ENCODE results near the gene SMC1B.

The SMC1B gene

DNA sequence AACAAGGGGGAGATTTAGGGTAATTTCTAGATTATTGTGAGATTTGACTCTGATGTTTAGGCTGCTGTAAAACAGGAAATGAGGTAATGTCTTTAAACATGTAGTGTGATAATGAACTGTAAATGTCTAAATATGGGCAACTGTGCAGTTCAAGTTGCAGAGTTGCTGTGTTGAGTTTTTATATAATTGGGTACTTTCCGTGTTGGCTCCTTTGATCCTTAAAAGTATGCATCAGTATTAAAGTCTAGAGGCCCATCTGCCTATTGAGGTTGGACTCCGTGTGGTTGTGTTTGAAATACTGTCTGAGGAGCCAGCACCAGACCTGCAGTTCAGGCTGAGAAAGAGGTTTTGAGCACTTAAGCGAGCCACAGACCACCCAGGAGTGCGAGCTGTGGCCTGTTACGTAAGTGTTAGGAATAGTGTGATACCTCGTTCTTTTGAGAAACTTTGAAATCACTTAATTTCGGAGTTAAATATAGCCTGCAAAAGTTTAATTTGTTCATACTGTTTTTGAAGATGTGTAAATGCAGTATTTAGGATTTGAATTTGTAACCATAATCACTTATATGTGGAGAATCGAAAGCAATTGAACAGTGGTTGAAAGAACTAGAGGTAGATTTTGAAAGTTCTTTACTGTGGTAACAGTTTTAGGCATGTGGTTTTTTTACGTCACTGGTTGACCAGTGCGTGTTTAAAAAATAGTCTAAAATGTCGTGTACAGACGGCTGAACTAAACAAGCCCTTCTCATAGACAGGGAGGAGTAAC, 94.7 kb downstream of the SMC1B start:
- DNase-seq (ENCODE audit: low spot score): no peak

DNA sequence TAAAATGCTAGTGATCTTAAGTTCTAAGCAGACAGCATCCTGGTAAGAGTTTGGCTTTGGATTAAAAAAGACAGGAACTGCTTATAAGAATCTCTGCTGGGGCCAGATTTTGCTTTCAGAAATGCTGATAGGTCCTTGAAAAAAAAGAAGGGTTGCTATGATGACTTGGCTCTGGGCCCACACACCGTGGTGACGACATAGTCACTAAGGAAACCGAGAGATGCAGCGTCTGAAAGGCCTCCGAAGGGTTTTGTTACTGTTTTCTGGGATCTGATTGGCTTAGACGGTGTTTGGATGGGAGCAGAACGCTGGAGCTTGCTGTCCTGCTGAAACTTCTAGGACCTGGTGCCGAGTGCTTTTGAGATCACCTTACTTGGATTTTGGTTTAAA, 95.2 kb downstream of the SMC1B start:
- peak; percentile 82 for DNase-seq (ENCODE audit: low spot score)

DNA sequence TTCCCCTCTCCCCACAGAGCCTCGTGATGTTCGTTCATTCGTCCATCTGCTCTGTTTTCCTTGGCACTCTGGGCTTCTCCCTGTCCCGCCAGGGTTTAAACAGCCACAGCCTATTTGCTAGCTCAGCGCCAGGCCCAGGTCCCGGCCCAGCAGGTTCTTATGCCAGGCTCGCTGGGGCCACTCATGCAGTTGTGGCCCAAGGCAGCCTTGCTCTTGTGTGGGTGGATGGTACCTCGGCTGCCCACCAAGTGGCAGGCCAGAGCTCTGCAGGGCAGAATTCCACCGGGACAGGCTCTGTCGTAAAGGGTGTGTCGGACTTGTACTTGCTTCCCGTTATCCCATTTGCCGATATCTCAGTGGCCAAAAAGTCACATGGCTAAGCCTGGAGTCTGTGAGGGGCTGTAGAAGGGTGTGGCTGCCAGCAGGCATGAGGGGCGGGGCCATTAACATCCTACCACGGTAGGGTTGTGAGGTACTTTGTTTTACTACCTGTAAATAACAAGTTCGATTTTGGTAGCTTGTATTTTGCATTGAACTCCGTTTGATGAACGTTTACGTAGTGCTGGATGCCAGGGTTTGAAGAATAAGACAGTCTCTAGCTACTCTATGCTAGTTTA, 95.7 kb downstream of the SMC1B start:
- DNase-seq (ENCODE audit: low spot score): no peak

DNA sequence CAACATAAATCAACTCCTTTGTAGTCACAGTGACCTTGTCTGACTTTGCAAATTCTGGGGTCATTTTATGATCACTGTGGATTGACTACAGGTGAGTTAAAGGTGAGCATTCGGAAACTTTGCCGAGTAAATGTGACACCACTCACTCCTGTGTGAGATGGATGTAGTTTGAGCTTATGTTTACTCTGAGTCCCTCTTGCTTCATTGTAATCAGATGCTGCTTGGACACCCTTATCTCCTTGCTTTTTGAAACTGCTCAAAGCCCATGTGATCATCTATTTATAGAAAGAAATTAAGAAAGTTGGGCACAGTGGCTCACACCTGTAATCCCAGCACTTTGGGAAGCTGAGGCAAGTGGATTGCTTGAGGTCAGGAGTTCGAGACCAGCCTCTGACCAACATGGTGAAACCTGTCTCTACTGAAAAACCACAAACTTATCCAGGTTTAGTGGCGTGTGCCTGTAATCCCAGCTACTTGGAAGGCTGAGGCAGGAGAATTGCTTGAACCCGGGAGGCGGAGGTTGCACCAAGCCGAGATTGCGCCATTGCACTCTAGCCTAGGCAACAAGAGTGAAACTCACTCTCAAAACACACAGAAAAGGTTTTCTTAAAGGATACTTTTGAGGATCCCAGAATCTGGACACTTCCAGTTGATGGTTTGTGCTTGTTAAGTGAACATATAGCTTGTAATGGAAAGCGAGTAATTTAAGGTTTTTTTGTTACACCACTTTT, 96.4 kb downstream of the SMC1B start:
- no peak for DNase-seq (ENCODE audit: low spot score)

DNA sequence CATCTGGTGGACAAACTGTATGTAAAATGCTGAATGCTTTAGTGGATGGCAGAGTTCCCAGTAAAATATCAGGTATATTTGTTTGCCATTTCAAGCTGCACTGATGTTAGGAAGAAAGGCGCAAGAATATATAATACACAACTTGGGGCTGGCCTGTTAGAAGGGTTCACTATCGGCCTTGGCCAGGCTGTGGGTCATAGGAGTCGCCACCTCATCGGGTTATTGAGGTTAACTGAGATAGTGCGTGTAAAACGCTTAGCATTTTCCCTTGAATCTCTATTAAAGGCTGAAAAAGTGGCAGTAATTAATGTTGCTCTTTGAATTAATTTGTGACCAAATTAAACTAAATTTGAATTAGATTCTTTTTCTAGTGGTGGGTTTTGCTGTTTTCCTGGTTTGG, 98.6 kb downstream of the SMC1B start:
- no peak for DNase-seq (ENCODE audit: low spot score)

DNA sequence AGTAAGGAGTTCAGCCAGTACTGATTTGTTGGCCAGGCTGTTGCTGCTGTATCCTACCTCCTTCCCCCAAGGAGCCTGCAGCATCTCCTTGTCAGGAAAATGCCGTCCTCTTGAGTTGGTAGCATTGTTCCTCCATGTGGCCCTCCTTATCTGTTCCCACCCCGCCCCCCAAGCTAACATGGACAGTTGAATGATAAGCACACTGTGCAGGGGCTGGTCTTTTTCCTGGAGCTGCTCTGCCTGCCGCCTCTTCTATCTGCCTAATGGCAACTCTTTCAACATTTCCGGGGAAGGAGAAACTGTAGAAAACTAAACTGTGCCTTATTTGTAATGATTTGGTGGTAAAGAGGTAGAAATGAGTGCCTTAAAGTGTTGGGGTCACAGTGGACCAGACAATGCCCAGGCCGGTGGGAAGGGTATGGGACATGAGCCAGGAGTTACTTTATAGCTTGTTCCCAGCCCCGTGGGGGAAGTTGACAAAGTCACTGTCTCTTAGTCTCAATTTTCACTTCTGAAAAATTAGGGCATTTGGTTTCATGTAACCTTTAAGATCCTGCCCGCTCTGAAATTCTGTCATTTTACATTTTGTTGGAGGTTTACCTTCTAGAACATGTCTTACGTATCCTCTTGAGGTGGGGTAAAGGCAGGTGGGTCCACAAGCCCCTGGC, 99.2 kb downstream of the SMC1B start:
- no peak for DNase-seq (ENCODE audit: low spot score)

DNA sequence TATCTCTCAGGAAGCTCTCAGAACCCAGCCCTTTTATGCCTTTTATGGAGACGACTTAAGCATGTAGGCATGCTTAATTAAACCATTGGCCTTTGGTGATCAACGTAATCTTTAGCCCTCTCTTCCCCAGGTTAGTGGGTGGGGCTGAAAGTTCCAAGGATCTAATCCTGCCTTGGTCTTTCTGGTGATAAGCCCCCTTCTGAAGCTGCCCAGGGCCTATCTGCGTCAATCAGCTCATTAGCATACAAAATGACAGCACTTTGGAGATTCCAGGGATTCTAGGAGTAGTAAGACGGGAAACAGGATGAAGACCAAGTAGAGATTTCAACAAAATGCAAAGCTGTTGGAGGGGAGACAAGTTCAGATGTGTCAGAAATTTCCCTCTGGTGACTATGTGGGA, 100.5 kb downstream of the SMC1B start:
- DNase-seq (ENCODE audit: low spot score): no peak

DNA sequence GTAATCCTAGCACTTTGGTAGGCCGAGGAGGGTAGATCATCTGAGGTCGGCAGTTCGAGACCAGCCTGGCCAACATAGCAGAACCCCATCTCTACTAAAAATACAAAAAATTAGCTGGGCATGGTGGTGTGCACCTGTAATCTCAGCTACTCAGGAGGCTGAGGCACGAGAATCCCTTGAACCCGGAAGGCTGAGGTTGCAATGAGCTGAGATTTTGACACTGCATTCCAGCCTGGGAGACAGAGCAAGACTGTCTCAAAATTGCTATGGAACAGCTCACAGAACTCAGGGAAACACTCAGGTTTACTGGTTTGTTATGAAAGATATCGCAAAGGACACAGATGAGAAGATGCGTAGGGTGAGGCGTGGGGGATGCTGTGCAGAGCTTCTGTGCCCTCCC, 101.0 kb downstream of the SMC1B start:
- no peak for DNase-seq (ENCODE audit: low spot score)

DNA sequence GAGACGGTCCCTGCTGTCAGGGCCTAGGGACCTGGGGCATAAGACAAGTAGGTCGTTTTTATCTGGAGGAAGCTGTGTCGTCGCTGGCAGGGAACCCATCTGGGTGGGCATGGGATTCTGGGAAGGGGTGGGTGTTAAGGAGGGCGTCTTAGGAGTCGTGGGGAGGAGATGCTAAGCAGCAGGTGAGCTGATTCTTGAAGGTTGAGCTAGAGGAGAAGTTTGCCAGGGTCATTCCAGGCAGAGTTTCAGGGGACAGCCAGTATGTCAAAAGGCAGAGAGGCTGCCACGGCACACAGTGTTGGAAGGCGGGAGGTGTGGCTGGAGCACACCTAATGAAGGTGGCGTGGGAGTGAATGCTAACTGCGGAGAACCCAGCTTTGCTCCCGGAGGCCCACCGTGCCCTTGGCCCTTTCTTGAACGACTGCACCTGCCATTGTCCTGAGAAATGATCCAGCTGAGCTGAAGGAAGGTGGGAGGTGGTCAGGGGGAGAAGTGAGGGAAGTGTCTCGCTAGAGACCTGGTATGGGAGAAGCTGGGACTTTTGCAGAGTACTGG, 102.3 kb downstream of the SMC1B start:
- DNase-seq (ENCODE audit: low spot score): no peak

DNA sequence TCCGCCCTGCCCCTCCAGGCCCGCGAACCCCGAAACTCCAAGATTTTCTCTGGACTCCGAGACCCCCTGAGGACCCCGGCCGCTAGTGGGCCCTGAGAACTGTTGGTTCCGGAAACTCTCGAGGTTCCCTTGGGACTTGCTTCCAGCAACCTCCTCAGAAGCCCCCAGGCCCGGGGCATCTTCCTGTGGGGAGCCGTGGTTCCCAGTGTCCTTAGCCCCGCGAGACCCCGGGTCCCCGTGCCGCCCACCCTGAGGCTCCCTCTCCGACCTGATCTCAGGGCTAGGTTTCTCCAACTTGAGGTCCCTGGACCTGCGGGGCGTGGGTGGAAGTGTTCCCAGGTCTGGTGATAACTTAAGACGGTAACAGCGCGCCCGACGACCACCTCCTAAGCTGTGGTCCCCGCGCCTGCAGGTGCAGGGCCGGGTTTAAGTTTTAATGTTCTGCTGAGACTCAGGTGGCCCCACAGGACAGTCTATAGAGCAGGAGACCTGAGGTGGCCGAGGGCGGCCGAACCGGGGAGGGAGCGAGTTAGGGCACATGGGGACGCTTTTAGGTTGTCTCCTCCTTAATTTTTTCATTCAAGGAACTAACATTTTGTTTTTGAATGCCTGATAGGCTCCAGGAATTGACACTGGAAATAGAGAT, 102.9 kb downstream of the SMC1B start:
- DNase-seq (ENCODE audit: low spot score): no peak

DNA sequence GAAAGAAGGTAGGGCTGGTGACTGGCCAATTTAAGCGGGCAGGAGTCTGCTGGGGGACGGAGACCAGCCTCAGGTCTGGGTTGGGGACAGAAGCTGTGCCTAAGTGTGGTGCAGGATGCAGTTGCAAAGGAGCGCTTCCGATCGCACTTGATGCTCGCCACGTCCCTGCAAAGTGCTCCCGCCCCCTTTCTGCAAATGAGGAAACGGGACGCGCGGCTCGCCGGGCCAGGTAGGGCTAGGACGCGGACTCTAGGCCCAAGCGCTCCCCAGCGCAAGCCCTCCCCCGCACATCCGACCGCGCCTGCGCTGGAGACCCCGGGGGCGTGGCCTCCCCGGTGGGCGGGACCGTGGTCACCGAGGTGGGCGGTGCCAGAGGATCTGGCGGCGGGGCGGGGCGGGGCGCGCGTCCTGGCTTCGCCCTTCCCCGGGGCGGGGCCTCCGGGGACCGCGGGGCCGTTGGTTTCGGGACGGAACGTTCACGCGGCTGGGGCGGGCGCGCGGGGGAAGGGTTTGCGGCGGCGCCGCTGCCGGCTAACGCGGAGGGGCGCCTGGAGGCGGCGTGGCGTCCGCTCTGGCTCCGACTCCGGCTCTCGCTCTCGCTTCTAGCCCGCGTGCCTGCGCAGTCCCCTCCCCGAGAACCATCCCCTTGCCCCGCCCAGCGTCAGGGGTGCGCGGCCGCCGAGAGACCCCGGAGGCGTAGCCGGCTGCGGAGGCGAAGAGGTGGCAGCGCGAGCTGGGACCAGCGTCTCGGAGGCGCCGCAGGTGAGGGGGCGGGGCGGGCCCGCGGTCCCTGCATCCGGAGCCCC, 103.8 kb downstream of the SMC1B start, which contains the start of gene FAM118A:
TSS of gene FAM118A (plus strand) at position 513 of the 806 bp plus-strand sequence. CDS start 12,446 bp downstream, outside the sequence.
- DNase-seq (ENCODE audit: low spot score): peak; percentile 99

DNA sequence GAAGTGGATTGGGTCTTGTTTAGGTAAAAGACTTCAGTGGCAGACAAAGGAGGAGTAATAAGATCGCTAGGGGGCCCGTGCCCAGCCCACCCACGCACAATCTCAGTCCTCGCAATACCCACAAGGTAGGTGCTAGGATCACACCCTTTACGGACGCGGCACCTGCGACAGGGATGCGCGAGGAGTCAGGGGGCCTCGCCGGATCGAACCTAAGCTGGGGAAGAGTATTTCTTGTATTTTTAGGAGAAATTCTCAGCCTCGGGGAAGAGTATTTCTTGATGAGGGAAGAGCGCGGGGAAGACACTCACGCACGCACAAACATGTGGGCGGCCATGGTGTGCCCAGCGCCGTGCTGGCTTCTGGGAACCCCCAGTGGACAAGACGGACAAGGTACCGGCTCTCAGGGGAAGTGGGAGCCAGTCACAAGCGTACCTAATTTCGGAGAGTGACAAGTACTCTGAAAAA, 104.4 kb downstream of the SMC1B start:
- no peak for DNase-seq (ENCODE audit: low spot score)

DNA sequence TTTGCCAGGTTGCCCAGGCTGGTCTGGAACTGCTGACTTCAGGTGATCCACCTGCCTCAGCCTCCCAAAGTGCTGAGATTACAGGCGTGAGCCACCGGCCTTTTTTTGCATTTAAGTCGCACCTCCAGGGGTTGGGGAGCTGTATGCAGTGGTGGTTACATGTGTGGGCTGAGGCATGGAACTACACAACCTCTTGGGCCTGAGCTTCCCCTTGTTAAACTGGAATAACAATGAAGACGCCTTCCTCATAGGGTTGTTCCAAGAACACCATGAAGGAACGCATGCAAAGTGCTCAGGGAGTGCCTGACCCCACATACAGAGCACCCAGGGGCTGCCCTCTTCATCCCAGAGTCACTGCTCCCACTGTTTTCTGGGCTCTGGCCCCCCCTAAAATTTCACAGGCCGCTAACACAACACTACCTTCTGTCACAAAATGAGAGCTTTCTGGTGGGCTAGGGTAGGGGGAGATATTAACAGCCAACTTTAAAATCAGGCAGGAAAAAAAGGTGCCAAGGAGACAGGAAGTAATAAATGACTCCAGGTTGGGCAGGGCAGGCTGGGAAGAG, 104.9 kb downstream of the SMC1B start:
- no peak for DNase-seq (ENCODE audit: low spot score)

DNA sequence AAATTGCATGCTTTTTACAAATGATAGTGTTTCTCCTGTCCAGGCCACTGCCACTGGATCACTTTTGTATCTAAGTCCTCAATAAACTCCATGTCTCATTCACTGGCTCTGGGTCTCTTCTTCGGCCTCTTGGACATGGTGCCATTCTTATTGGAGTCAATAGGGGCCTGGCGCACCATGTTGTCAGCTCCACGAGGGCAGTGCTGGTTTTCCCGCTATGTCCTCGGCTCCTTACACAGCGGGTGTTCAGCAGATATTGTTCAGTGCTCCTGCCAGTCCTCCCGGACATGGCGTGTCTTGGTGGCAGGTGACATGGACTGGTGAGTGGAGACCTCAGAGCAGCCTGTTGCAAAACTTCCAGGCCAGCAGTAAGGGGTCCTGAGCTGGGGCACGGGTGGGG, 107.3 kb downstream of the SMC1B start:
- DNase-seq (ENCODE audit: low spot score): no peak

DNA sequence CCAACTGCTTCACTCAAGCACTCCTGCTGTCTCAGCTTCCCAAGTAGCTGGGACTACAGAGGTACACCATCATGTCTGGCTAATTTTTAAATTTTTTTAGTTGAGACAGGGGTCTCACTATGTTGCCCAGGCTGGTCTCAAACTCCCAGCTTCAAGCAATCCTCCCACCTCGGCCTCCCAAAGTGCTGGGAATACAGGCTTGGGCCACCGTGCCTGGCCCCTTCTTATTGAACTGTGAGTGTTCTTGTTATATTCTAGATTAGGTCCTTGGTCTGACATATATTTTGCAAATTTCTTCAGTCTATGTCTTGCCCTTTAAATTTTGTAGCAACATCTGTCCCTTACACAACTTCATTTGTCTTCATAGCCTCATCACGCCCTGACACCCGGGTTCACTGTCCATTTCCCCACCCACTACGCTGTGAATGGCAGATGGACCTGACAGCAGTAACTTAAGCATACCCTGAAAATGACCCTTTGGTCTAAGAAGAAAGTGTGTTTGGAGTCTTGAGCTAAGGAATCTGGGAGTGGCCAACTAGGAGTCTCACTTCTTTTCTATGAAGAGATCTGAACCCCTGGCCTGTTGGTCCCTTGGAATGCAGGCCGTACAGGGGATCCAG, 107.8 kb downstream of the SMC1B start:
- DNase-seq (ENCODE audit: low spot score): no peak

DNA sequence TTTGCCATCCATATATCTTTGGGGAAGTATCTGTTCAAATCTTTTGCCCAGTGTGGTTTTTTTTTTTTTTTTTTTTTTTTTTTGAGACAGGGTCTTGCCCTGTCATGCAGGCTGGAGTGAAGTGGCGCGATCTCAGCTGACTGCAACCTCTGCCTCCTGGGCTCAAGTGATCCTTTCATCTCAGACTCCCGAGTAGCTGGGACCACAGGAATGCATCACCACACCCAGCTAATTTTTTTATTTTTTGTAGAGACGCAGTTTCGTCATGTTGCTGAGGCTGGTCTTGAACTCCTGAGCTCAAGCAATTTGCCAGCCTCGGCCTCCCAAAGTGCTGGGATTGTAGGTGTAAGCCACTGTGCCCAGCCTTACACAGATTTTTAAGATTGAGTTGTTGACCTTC, 108.4 kb downstream of the SMC1B start:
- no peak for DNase-seq (ENCODE audit: low spot score)

DNA sequence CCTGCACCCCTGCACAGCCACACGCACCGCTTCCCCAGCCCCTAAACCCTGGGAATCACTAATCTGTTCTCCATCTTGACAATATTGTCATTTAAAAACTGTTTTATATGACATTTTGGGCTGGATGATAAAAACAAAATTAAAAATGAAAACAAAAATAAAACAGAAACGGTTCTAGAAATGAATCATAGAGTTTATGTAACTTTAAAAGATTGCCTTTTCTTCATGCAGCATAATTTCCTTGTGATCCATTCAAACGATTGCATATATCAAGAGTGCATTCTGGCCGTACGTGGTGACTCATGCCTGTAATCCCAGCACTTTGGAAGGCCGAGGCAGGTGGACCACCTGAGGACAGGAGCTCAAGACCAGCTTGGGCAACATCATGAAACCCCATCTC, 110.2 kb downstream of the SMC1B start:
- DNase-seq (ENCODE audit: low spot score): no peak

DNA sequence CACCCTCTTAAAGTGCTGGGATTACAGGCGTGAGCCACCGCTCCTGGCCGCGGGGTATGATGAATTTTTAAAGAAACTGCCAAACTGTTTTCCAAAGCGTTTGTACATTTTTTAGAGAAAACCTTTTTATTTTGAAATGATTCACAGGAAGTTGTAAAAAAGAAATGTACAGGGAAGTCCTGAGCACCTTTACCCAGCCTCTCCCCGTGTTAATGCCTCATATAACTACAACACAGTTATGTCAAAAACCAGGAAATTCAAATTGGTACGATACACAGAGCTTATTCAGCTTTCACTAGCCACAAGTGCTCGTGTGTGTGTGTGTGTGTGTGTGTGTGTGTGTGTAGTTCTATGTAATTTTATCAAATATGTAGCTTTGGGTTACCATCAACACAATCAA, 110.6 kb downstream of the SMC1B start:
- no peak for DNase-seq (ENCODE audit: low spot score)

DNA sequence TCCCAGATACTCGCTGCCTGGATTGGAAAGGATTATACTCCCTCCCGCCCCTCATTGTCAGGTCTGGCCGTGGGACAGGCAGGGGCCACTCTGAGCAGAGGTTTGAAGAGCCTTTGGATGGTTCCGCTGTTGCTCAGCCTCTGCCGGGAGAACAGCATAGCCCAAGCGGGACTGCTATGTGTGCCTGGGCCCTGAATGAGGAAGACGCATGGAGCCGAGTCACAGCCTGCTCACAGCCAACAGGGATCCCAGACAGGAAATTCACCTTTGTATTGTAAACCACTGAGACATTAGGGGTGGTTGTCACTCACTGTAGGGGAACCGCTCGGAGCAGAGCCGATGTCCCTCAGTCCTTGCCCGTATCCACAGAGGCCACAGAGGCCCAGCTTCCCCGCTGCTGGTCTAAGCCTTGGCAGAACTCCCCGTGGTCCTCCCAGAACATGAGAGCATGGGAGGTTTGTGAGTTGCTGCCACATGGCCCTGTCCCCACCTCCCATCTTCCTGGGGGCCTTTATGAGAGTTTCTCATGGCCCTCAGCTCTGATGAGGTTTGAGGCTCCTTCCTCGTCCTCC, 114.4 kb downstream of the SMC1B start:
- no peak for DNase-seq (ENCODE audit: low spot score)

All from left forelimb (tissue), 1 donor.